GM18520 (cell line): ENCODE data around the gene HMGCR.

Source experiments
- ATAC-seq: cut with Tn5 transposase; IDR thresholded peaks from one replicate; pipeline ENCODE4 v1.9.1; 2021; ENCODE audit not compliant: unreplicated experiment

The HMGCR gene

GRCh38 chr5:75380099-75380498 is 43.1 kb downstream of the HMGCR start:
- ATAC-seq: no peak

DNA sequence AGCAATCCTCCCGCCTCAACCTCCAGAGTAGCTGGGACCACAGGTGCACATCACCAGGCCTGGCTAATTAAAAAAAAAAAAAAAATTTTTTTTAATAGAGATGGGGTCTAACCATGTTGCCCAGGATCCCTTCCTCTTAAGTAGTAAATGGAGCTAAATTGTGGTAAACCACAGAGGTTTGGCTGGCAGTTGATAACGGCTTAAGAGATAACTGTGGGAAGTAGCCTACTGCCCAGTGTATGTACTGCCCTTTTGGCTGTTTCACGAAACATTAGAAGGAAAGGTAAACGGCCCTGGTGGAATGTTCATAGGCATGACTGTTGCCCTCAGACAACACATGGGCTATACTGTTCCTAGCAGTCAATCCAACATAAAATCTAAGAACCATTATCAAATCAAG is 44.4 kb downstream of the HMGCR start:
- no peak for ATAC-seq

DNA sequence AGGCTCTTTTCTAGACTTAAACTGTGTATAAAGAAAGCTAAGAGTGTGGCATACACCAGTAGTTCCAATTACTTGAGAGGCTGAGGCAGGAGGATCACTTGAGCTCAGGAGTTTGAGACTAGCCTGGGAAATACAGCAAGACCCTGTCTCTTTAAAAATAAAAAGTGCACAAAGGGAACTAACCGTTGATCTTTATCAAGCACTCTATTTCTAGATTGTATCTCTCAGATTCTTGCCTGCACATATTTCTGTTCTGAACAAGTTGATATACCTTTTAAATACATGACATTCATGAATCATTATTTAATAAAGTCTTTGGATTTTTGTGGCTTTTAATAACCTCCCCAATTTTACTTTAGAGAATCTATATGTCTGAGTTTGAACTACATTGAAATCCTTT is 47.2 kb downstream of the HMGCR start:
- no peak for ATAC-seq

DNA sequence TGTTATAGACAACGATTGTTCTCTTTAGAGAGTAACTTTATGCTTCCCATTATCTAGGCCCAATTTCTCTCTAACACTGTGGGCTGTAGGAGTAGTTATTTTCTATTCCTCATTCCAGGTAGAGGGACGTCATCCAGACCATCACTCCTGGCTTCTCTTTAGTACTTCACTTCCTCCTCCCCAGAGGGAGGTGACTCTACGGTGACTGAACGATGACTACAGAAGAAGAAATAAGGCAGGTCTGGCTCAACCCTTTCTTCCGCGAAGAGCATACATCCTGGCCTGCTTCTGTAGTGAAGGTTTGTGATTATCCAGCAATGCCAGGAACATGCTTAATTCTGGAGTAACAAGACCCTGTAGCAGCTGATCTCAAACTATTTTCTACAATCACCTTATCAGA is 50.8 kb downstream of the HMGCR start:
- ATAC-seq: no peak

DNA sequence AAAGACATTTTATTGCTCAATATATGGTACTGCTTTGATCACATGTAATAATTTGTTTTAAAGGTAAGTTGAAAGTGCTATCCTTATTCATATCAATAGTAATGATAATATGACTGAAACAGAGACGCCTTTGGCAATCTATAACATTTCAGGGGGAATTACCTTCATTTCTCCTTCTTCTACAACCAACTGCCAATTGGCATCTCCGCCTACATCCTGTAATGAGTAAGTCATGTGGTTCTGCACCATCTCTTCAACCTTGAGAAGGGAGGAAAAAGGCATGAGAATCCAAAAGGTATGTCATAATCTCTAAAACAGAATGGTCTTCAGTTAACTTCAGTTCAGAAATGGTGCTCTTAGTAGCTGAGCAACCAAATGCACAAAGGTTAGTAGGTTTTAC is 52.4 kb downstream of the HMGCR start:
- ATAC-seq: no peak

DNA sequence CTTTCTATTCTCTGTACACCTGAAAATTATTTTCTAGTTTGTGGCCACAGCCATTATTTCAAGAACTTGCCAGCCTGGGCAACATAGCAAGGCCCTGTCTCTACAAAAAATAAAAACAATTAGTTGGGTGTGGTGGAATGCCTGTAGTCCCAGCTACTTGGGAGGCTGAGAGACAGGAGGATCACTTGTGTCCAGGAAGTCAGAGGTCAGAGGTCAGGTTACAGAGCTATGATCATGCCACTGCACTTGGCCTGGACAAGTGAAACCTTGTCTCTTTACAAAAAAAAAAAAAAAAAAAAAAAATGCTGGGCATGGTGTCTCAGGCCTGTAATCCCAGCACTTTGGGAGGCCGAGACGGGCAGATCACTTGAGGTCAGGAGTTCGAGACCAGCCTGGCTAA is 58.3 kb downstream of the HMGCR start:
- no peak for ATAC-seq

GRCh38 chr5:75405296-75405695 is 68.3 kb downstream of the HMGCR start:
- no peak for ATAC-seq
